DOHH2 (cell line): Measurements from ENCODE around the gene KRTAP2-1.

Experiments used
- CTCF ChIP-seq: fragments of 200-600 bp; sonication (generic); IDR thresholded peaks from one replicate; pipeline ENCODE4 v1.5.1; 2014; ENCODE audit warnings: antibody characterized with exemption, mild to moderate bottlenecking, low read depth, low read length; ENCODE audit not compliant: poor library complexity, severe bottlenecking
- EZH2phosphoT487 ChIP-seq: fragments of 200-600 bp; sonication (generic); IDR thresholded peaks from 2 replicates; pipeline ENCODE4 v1.6.1; 2017; ENCODE audit warnings: borderline replicate concordance, mild to moderate bottlenecking, antibody characterized with exemption, low read length, moderate library complexity, mixed read lengths

DNA sequence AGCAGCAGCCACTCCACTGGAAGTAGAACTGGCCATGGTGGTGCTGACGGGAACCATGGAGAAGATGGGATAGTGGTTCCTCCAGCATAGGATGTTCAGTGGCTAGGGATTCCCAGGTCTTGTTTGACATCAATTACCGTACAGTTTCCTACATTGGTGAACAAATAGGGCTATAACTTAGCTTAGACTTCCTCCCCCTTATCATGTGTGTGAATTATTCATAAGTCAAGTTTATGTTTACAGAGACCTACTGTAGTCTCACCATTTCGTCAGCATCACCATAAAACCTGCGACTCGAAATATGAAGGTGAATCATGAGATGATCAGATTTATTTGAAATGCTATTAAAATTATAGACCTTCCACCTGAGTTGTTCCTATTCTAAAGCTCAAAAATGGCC lies 11.6 kb upstream of the KRTAP2-1 start:
- no peak for TF ChIP-seq CTCF
- no peak for TF ChIP-seq EZH2phosphoT487
